K562 (cell line): ENCODE results near the gene SORCS1. TPM values are rescaled to one million over a fixed set of nuclear protein-coding genes. Genes with fewer than 3 reads are reported as not detected.

ENCODE experiments used
- BCL6 ChIP-seq: fragments of 250-450 bp; sonication (Bioruptor Pico); IDR thresholded peaks from 2 replicates; pipeline ENCODE4 v1.4.0; 2020
- CGGBP1 ChIP-seq: fragments of 250-450 bp; sonication (Bioruptor Pico); IDR thresholded peaks from 2 replicates; pipeline ENCODE4 v1.9.0; 2021; ENCODE audit warnings: mild to moderate bottlenecking
- CTCF ChIP-seq, 3 experiments: IDR thresholded peaks in 2 of 3; conservative IDR thresholded peaks in 1 of 3; 2 replicates each; pipeline ENCODE4 v1.5.1; 2011 to 2012; ENCODE audit warnings: low read length in 3 of 3, mild to moderate bottlenecking in 3 of 3, control low read depth in 2 of 3, improper control_type of control experiment in 1 of 3, inconsistent platforms in 1 of 3, low read depth in 1 of 3, mixed read lengths in 1 of 3, moderate library complexity in 1 of 3; ENCODE audit not compliant: insufficient read depth in 2 of 3
- IFI16 ChIP-seq: fragments of 250-450 bp; sonication (Bioruptor Pico); IDR thresholded peaks from 2 replicates; pipeline ENCODE4 v2.1.2; 2022; ENCODE audit warnings: mild to moderate bottlenecking, inconsistent platforms
- KHSRP ChIP-seq: fragments of 450-650 bp; IDR thresholded peaks from 2 replicates; pipeline ENCODE4 v1.6.1; 2017
- LEF1 ChIP-seq: fragments of 450-650 bp; IDR thresholded peaks from 2 replicates; pipeline ENCODE4 v1.6.1; 2016; ENCODE audit warnings: mild to moderate bottlenecking
- NCOA6 ChIP-seq: fragments of 450-650 bp; IDR thresholded peaks from 2 replicates; pipeline ENCODE4 v1.6.1; 2017; ENCODE audit warnings: mild to moderate bottlenecking
- PPARD ChIP-seq: fragments of 250-450 bp; sonication (Bioruptor Pico); IDR thresholded peaks from 2 replicates; pipeline ENCODE4 v1.8.0; 2022; ENCODE audit warnings: inconsistent platforms, mild to moderate bottlenecking, moderate library complexity
- RAD21 ChIP-seq, 2 experiments: fragments of 250-450 bp in 1 of 2; fragments of 450-650 bp in 1 of 2; sonication (Bioruptor Pico) in 1 of 2; formaldehyde crosslinking in 1 of 2; IDR thresholded peaks in 1 of 2; conservative IDR thresholded peaks in 1 of 2; 2 replicates each; pipeline versions ENCODE4 v1.4.0 to v1.8.0; 2020 to 2022; ENCODE audit warnings: mild to moderate bottlenecking in 2 of 2, moderate library complexity in 1 of 2
- STAG1 ChIP-seq: sonication (generic); formaldehyde crosslinking; IDR thresholded peaks from 2 replicates; pipeline ENCODE4 v1.5.0; 2020; ENCODE audit warnings: missing genetic modification reagents, borderline replicate concordance
- ZNF217 ChIP-seq: sonication (generic); formaldehyde crosslinking; IDR thresholded peaks from 2 replicates; pipeline ENCODE4 v1.8.0; 2022; ENCODE audit warnings: mild to moderate bottlenecking, missing genetic modification reagents
- ZNF551 ChIP-seq: fragments of 250-450 bp; sonication (Bioruptor Pico); IDR thresholded peaks from 2 replicates; pipeline ENCODE4 v1.5.0; 2021; ENCODE audit warnings: mild to moderate bottlenecking, moderate library complexity
- polyA plus RNA-seq, 8 experiments: library from polyadenylated mRNA; depleted of rRNA in 4 of 8; stranded (reverse) in 5 of 8; unstranded in 3 of 8; fragments of >200 nt; fragmentation: Nextera tagmentation in 2 of 8; fragmentation: Illumina TruSeq in 1 of 8; extraction: Ambion mirVana in 2 of 8; extraction: Trizol in 1 of 8; gene quantifications; 2 replicates each; pipeline versions ENCODE4 v1.2.1 to v1.2.3, GENCODE V29; 2011 to 2014; ENCODE audit warnings: inconsistent platforms in 1 of 8, missing spikeins in 1 of 8
- total RNA-seq, 7 experiments: library from RNA; depleted of rRNA in 6 of 7; stranded (reverse); fragments of >200 nt in 6 of 7; fragmentation: Illumina TruSeq in 2 of 7; extraction: Trizol in 2 of 7; gene quantifications; 2 replicates each; pipeline versions ENCODE4 v1.2.1 to v1.2.3, GENCODE V29; 2011 to 2021; ENCODE audit warnings: low replicate concordance in 1 of 7
- TF ChIP-seq, protein P1 (sequence below), 3 experiments: fragments of 200-800 bp in 1 of 3; fragments of 250-450 bp in 1 of 3; fragments of 450-650 bp in 1 of 3; sonication (Bioruptor Pico) in 1 of 3; sonication (Bioruptor generic) in 1 of 3; formaldehyde crosslinking in 1 of 3; IDR thresholded peaks; 2 replicates each; pipeline versions ENCODE4 v1.6.1 to v1.8.0; 2016 to 2022; ENCODE audit warnings: mild to moderate bottlenecking in 2 of 3, missing genetic modification characterization in 2 of 3, missing compliant biosample characterization in 1 of 3, moderate library complexity in 1 of 3
- TF ChIP-seq, protein P2 (sequence below): fragments of 250-450 bp; sonication (Bioruptor Pico); IDR thresholded peaks from 2 replicates; pipeline ENCODE4 v1.5.0; 2021; ENCODE audit warnings: mild to moderate bottlenecking, borderline replicate concordance
- TF ChIP-seq, protein P3 (sequence below): sonication (generic); formaldehyde crosslinking; IDR thresholded peaks from 2 replicates; pipeline ENCODE4 v1.8.0; 2022; ENCODE audit warnings: mild to moderate bottlenecking, low read depth, missing genetic modification reagents

SORCS1 gene
- total and polyA plus RNA-seq, 9 of the 15 experiments (the other 6 are each of a cell fraction or from before 2014, with no cell fraction given), result 1.5 to 3.9 (median 2.7) TPM

- TF ChIP-seq BCL6 (CRISPR knock-in tag) (no peak), CGGBP1 (CRISPR knock-in tag) (no peak), LEF1 (no peak), STAG1 (CRISPR knock-in tag) (peak; percentile 56; the same call in 1 of the 2 replicates), PPARD (no peak), RAD21 (CRISPR knock-in tag; conservative IDR thresholded peaks at IDR 0.05 in 1 of 2, IDR thresholded peaks at IDR 0.05 in 1 of 2) (peak; percentile 58 to 66), ZNF551 (no peak), NCOA6 (no peak), CTCF (IDR thresholded peaks at IDR 0.05 in 2 of 3, conservative IDR thresholded peaks at IDR 0.05 in 1 of 3; ENCODE audit: insufficient read depth in 2 of 3, low read depth in 1 of 3, low read length in 3 of 3) (peak; percentile 60 to 72 (median 62)), ZNF217 (no peak), KHSRP (no peak), IFI16 (no peak)
- TF ChIP-seq, protein P1, sequence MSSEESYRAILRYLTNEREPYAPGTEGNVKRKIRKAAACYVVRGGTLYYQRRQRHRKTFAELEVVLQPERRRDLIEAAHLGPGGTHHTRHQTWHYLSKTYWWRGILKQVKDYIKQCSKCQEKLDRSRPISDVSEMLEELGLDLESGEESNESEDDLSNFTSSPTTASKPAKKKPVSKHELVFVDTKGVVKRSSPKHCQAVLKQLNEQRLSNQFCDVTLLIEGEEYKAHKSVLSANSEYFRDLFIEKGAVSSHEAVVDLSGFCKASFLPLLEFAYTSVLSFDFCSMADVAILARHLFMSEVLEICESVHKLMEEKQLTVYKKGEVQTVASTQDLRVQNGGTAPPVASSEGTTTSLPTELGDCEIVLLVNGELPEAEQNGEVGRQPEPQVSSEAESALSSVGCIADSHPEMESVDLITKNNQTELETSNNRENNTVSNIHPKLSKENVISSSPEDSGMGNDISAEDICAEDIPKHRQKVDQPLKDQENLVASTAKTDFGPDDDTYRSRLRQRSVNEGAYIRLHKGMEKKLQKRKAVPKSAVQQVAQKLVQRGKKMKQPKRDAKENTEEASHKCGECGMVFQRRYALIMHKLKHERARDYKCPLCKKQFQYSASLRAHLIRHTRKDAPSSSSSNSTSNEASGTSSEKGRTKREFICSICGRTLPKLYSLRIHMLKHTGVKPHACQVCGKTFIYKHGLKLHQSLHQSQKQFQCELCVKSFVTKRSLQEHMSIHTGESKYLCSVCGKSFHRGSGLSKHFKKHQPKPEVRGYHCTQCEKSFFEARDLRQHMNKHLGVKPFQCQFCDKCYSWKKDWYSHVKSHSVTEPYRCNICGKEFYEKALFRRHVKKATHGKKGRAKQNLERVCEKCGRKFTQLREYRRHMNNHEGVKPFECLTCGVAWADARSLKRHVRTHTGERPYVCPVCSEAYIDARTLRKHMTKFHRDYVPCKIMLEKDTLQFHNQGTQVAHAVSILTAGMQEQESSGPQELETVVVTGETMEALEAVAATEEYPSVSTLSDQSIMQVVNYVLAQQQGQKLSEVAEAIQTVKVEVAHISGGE (CRISPR knock-in tag; IDR thresholded peaks at IDR 0.05), result no peak
- TF ChIP-seq, protein P2, sequence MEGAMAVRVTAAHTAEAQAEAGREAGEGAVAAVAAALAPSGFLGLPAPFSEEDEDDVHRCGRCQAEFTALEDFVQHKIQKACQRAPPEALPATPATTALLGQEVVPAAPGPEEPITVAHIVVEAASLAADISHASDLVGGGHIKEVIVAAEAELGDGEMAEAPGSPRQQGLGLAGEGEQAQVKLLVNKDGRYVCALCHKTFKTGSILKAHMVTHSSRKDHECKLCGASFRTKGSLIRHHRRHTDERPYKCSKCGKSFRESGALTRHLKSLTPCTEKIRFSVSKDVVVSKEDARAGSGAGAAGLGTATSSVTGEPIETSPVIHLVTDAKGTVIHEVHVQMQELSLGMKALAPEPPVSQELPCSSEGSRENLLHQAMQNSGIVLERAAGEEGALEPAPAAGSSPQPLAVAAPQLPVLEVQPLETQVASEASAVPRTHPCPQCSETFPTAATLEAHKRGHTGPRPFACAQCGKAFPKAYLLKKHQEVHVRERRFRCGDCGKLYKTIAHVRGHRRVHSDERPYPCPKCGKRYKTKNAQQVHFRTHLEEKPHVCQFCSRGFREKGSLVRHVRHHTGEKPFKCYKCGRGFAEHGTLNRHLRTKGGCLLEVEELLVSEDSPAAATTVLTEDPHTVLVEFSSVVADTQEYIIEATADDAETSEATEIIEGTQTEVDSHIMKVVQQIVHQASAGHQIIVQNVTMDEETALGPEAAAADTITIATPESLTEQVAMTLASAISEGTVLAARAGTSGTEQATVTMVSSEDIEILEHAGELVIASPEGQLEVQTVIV (CRISPR knock-in tag), result no peak
- TF ChIP-seq, protein P3, sequence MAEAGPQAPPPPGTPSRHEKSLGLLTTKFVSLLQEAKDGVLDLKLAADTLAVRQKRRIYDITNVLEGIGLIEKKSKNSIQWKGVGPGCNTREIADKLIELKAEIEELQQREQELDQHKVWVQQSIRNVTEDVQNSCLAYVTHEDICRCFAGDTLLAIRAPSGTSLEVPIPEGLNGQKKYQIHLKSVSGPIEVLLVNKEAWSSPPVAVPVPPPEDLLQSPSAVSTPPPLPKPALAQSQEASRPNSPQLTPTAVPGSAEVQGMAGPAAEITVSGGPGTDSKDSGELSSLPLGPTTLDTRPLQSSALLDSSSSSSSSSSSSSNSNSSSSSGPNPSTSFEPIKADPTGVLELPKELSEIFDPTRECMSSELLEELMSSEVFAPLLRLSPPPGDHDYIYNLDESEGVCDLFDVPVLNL, result no peak
Observed at GRCh38 chr10:106705681-106706100, 458.8 kb downstream of the SORCS1 start (continued).
